ENCODE measurements around the gene ARMH2. TPM values are rescaled to one million over a fixed set of nuclear protein-coding genes. Genes with fewer than 3 reads are reported as not detected.
"Not testable (repeated sequence)": the region's sequence is repeated elsewhere in the genome, so short reads cannot be mapped to it uniquely, and the experiment has no call there.

The ARMH2 gene
- total and polyA plus RNA-seq, 3 donors from 2014 or later, result 2.1 to 31.7 (median 3.4) TPM

GRCh38 chr6:24752503-24752902 lies 46.2 kb downstream of the ARMH2 start:
- H3K9me3 ChIP-seq, result no peaks in the 10 kb centered on the region
- DNase-seq, result no peak
- no peak overlapping the region for H3K27ac ChIP-seq
- WGBS, 2 donors, result 72 to 75% methylated on average over 2 of the region's 2 CpGs
- no peaks in the 10 kb centered on the region for H3K36me3 ChIP-seq (ENCODE audit: low read depth, missing control alignments)
- H3K4me1 ChIP-seq, result no peaks in the 10 kb centered on the region
- intact Hi-C loops (cut with DNase I; ENCODE audit: low total_unique reads), result no loop called here
- H3K27me3 ChIP-seq, result no peaks in the 10 kb centered on the region
- TF ChIP-seq, protein P1, sequence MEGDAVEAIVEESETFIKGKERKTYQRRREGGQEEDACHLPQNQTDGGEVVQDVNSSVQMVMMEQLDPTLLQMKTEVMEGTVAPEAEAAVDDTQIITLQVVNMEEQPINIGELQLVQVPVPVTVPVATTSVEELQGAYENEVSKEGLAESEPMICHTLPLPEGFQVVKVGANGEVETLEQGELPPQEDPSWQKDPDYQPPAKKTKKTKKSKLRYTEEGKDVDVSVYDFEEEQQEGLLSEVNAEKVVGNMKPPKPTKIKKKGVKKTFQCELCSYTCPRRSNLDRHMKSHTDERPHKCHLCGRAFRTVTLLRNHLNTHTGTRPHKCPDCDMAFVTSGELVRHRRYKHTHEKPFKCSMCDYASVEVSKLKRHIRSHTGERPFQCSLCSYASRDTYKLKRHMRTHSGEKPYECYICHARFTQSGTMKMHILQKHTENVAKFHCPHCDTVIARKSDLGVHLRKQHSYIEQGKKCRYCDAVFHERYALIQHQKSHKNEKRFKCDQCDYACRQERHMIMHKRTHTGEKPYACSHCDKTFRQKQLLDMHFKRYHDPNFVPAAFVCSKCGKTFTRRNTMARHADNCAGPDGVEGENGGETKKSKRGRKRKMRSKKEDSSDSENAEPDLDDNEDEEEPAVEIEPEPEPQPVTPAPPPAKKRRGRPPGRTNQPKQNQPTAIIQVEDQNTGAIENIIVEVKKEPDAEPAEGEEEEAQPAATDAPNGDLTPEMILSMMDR (IDR thresholded peaks at IDR 0.05), result no peak
- TF ChIP-seq POLR2A (IDR thresholded peaks at IDR 0.05), result no peak
- no peak overlapping the region for H3K4me3 ChIP-seq

DNA sequence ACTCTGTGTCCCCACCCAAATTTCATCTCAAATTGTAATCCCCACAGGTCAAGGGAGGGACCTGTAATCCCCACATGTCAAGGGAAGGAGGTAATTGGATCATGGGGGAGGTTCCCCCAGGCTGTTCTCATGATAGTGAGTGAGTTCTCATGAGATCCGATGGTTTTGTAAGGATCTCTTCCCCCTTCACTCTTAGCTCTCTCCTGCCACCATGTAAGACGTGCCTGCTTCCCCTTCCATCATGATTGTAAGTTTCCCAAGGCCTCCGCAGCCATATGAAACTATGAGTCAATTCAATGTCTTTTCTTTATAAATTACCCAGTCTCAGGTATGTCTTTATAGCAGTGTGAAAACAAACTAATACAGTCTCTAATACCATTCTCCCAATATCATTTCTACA lies 47.8 kb downstream of the ARMH2 start:
- H3K9me3 ChIP-seq; H3K4me3 ChIP-seq; H3K4me1 ChIP-seq; H3K27me3 ChIP-seq; intact Hi-C loops (cut with DNase I; ENCODE audit: low total_unique reads); H3K27ac ChIP-seq; DNase-seq; H3K36me3 ChIP-seq (ENCODE audit: low read depth, missing control alignments): not testable (repeated sequence)
- 86 to 90% methylated on average over 3 of the region's 3 CpGs for WGBS, 2 donors

DNA sequence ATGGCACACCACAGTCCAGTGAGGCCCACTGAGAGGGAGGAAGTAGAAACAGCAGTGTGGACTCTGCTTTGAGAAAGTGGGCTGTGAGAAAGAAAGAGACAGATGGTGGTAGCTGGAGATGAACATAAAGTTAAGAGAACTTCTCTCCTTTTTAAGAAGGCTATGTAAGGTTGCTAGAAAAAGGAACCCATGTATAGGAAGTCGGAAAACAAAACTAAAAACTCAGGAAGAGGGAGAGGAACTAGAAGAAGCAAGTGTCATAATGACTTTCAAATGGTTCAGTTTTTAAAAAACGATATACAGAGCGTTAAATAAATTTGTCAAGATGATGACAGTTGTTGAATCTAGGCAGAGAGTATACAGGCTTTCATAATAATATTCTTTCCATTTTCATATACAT lies 49.4 kb downstream of the ARMH2 start:
- Histone ChIP-seq H3K27me3 (no peaks in the 10 kb centered on the region), H3K4me1 (no peaks in the 10 kb centered on the region), H3K36me3 (ENCODE audit: low read depth, missing control alignments) (no peaks in the 10 kb centered on the region), H3K4me3 (no peak overlapping the region), H3K27ac (no peak overlapping the region), H3K9me3 (no peaks in the 10 kb centered on the region)
- intact Hi-C loops (cut with DNase I; ENCODE audit: low total_unique reads), result no loop called here
- TF ChIP-seq, protein P1 (IDR thresholded peaks at IDR 0.05), result no peak
- TF ChIP-seq POLR2A (IDR thresholded peaks at IDR 0.05), result no peak
- no peak for DNase-seq
- 80 to 87% methylated on average over 3 of the region's 3 CpGs for WGBS, 2 donors

Other genes starting within 250 kb of the ARMH2 start
- 1 to 10 TPM; 2.0 to 2.3 TPM for gene KIAA0319, start 152.7 kb downstream of the ARMH2 start, total RNA-seq
- 2.1 TPM for gene KIAA0319, start 152.7 kb downstream of the ARMH2 start, polyA plus RNA-seq (ENCODE audit: insufficient read depth, low read depth, low replicate concordance)
- gene TDP2, start 132.0 kb downstream of the ARMH2 start, total RNA-seq, result 10 to 100 TPM; 37.2 to 37.4 TPM
- gene TDP2, start 132.0 kb downstream of the ARMH2 start, polyA plus RNA-seq (ENCODE audit: insufficient read depth, low read depth, low replicate concordance), result 46.0 TPM
- gene ACOT13, start 131.8 kb downstream of the ARMH2 start, total RNA-seq, result 10 to 100 TPM; 15.6 to 19.1 TPM
- 67.7 TPM for gene ACOT13, start 131.8 kb downstream of the ARMH2 start, polyA plus RNA-seq (ENCODE audit: insufficient read depth, low read depth, low replicate concordance)
- gene C6orf62, start 79.8 kb downstream of the ARMH2 start, total RNA-seq, result 100 to 1,000 TPM; 109 to 128 TPM
- 139 TPM for gene C6orf62, start 79.8 kb downstream of the ARMH2 start, polyA plus RNA-seq (ENCODE audit: insufficient read depth, low read depth, low replicate concordance)
- 10 to 100 TPM; 23.8 to 37.4 TPM for gene GMNN, start 24.0 kb downstream of the ARMH2 start, total RNA-seq
- gene GMNN, start 24.0 kb downstream of the ARMH2 start, polyA plus RNA-seq (ENCODE audit: insufficient read depth, low read depth, low replicate concordance), result 67.2 TPM
- 1 to 10 TPM; 3.7 to 10.0 TPM for gene RIPOR2, start 137.0 kb upstream of the ARMH2 start, total RNA-seq
- gene RIPOR2, start 137.0 kb upstream of the ARMH2 start, polyA plus RNA-seq (ENCODE audit: insufficient read depth, low read depth, low replicate concordance), result 15.1 TPM